ENCODE results near the gene CNGB1.
"Not testable (repeated sequence)": the region's sequence is repeated elsewhere in the genome, so short reads cannot be mapped to it uniquely, and the experiment has no call there.

The CNGB1 gene

GRCh38 chr16:57838161-57838560 is 132.8 kb downstream of the CNGB1 start:
- no peaks in the 10 kb centered on the region for H3F3A ChIP-seq (ENCODE audit: insufficient read depth)
- no peaks in the 10 kb centered on the region for H3K9me3 ChIP-seq (ENCODE audit: insufficient read depth, low read length)
- no peaks in the 10 kb centered on the region for H3K79me2 ChIP-seq (ENCODE audit: insufficient read depth, low read length)
- H3K27ac ChIP-seq (ENCODE audit: low read depth, low read length) = no peak overlapping the region
- TF ChIP-seq CTCF (IDR thresholded peaks at IDR 0.05; ENCODE audit: insufficient read depth, low read length, poor library complexity, severe bottlenecking) = no peak
- no peak for TF ChIP-seq EZH2phosphoT487 (conservative IDR thresholded peaks at IDR 0.05; ENCODE audit: low read length)
- H2AFZ ChIP-seq (ENCODE audit: low read depth, low read length, severe bottlenecking) = no peak overlapping the region
- no peaks in the 10 kb centered on the region for H3K9me2 ChIP-seq (replicated peaks; ENCODE audit: insufficient read depth, low read length)
- no peak overlapping the region for H3K9ac ChIP-seq (ENCODE audit: low read length)
- H3K4me3 ChIP-seq (ENCODE audit: insufficient read depth, low read length, poor library complexity, severe bottlenecking) = no peak overlapping the region
- no peaks in the 10 kb centered on the region for H4K20me1 ChIP-seq (ENCODE audit: low read depth, low read length)
- H3K4me2 ChIP-seq (ENCODE audit: low read depth, low read length, poor library complexity, severe bottlenecking) = no peak overlapping the region
- no peaks in the 10 kb centered on the region for H3K36me3 ChIP-seq (ENCODE audit: low read length)
- H3K27me3 ChIP-seq (ENCODE audit: low read length) = 0 out of 2 replicates have a peak, but pooled peaks cover 4% of the 10 kb centered on the region

GRCh38 chr16:57837305-57838125 is 133.4 kb downstream of the CNGB1 start:
- H3K9ac ChIP-seq (ENCODE audit: low read length) = no peak overlapping the region
- H3K9me2 ChIP-seq (replicated peaks; ENCODE audit: insufficient read depth, low read length) = no peaks in the 10 kb centered on the region
- no peak overlapping the region for H3K4me3 ChIP-seq (ENCODE audit: insufficient read depth, low read length, poor library complexity, severe bottlenecking)
- H3K79me2 ChIP-seq (ENCODE audit: insufficient read depth, low read length) = no peaks in the 10 kb centered on the region
- no peaks in the 10 kb centered on the region for H3K9me3 ChIP-seq (ENCODE audit: insufficient read depth, low read length)
- no peak for TF ChIP-seq CTCF (IDR thresholded peaks at IDR 0.05; ENCODE audit: insufficient read depth, low read length, poor library complexity, severe bottlenecking)
- TF ChIP-seq EZH2phosphoT487 (conservative IDR thresholded peaks at IDR 0.05; ENCODE audit: low read length) = no peak
- H2AFZ ChIP-seq (ENCODE audit: low read depth, low read length, severe bottlenecking) = no peak overlapping the region
- H3K27me3 ChIP-seq (ENCODE audit: low read length) = 0 out of 2 replicates have a peak, but pooled peaks cover 4% of the 10 kb centered on the region
- no peaks in the 10 kb centered on the region for H4K20me1 ChIP-seq (ENCODE audit: low read depth, low read length)
- no peak overlapping the region for H3K27ac ChIP-seq (ENCODE audit: low read depth, low read length)
- H3K4me2 ChIP-seq (ENCODE audit: low read depth, low read length, poor library complexity, severe bottlenecking) = no peak overlapping the region
- no peaks in the 10 kb centered on the region for H3F3A ChIP-seq (ENCODE audit: insufficient read depth)
- no peaks in the 10 kb centered on the region for H3K36me3 ChIP-seq (ENCODE audit: low read length)

- H3K9me3 ChIP-seq (ENCODE audit: insufficient read depth, low read length); H3K27ac ChIP-seq (ENCODE audit: low read depth, low read length); H3K9ac ChIP-seq (ENCODE audit: low read length); H3K36me3 ChIP-seq (ENCODE audit: low read length); H3K27me3 ChIP-seq (ENCODE audit: low read length); H4K20me1 ChIP-seq (ENCODE audit: low read depth, low read length); H2AFZ ChIP-seq (ENCODE audit: low read depth, low read length, severe bottlenecking); H3K9me2 ChIP-seq (replicated peaks; ENCODE audit: insufficient read depth, low read length); H3K4me2 ChIP-seq (ENCODE audit: low read depth, low read length, poor library complexity, severe bottlenecking); H3K4me3 ChIP-seq (ENCODE audit: insufficient read depth, low read length, poor library complexity, severe bottlenecking); H3K79me2 ChIP-seq (ENCODE audit: insufficient read depth, low read length); H3F3A ChIP-seq (ENCODE audit: insufficient read depth): not testable (repeated sequence)
These were observed 135.5 kb downstream of the CNGB1 start for GRCh38 chr16:57835439-57835838.

GRCh38 chr16:57834936-57835335 is 136.0 kb downstream of the CNGB1 start:
- Histone ChIP-seq H3K36me3 (ENCODE audit: low read length) (no peaks in the 10 kb centered on the region), H3K27ac (ENCODE audit: low read depth, low read length) (no peak overlapping the region), H3K27me3 (ENCODE audit: low read length) (no peaks in the 10 kb centered on the region), H3K9me3 (ENCODE audit: insufficient read depth, low read length) (no peaks in the 10 kb centered on the region), H4K20me1 (ENCODE audit: low read depth, low read length) (no peaks in the 10 kb centered on the region), H3K4me2 (ENCODE audit: low read depth, low read length, poor library complexity, severe bottlenecking) (no peak overlapping the region), H3K79me2 (ENCODE audit: insufficient read depth, low read length) (no peaks in the 10 kb centered on the region), H3K9me2 (replicated peaks; ENCODE audit: insufficient read depth, low read length) (no peaks in the 10 kb centered on the region), H3K4me3 (ENCODE audit: insufficient read depth, low read length, poor library complexity, severe bottlenecking) (no peak overlapping the region), H3K9ac (ENCODE audit: low read length) (no peak overlapping the region), H3F3A (ENCODE audit: insufficient read depth) (no peaks in the 10 kb centered on the region), H2AFZ (ENCODE audit: low read depth, low read length, severe bottlenecking) (no peak overlapping the region)
- no peak for TF ChIP-seq EZH2phosphoT487 (conservative IDR thresholded peaks at IDR 0.05; ENCODE audit: low read length)
- TF ChIP-seq CTCF (IDR thresholded peaks at IDR 0.05; ENCODE audit: insufficient read depth, low read length, poor library complexity, severe bottlenecking) = no peak

Measured in SU-DHL-6 (cell line).